SK-MEL-5 (cell line): ENCODE measurements around the gene CEP63. TPM values are rescaled to one million over a fixed set of nuclear protein-coding genes. Genes with fewer than 3 reads are reported as not detected.
"Not testable (repeated sequence)": the region's sequence is repeated elsewhere in the genome, so short reads cannot be mapped to it uniquely, and the experiment has no call there.

ENCODE experiments used
- DNase-seq: peaks from one replicate; pipeline ENCODE4 v3.0.0-alpha.2; 2016; ENCODE audit warnings: low read depth, low spot score
- in situ Hi-C: cut with HindIII; loops from 2 replicates; pipeline ENCODE4 v1.10.0; 2016; ENCODE audit warnings: low sequenced_read_pairs, high pct_unique_total_duplicates, low pct_unique_long_range_greater_than_20kb
- total RNA-seq: library from RNA; depleted of rRNA; stranded (reverse); fragments of >200 nt; shearing (Covaris generic); gene quantifications from 2 replicates; pipeline ENCODE4 v1.2.3, GENCODE V29; 2014

The CEP63 gene
- total RNA-seq, 1 experiment from 2014 or later, result 32.2 TPM

- no peak for DNase-seq
- in situ Hi-C loops, result no loop called here
Observed at GRCh38 chr3:134536781-134537180, 50.9 kb downstream of the CEP63 start.

GRCh38 chr3:134542287-134542958, 56.6 kb downstream of the CEP63 start:
- in situ Hi-C loops, result no loop called here
- no peak for DNase-seq

- DNase-seq, result no peak
- in situ Hi-C loops, result no loop called here
Observed at GRCh38 chr3:134543113-134543512, 57.3 kb downstream of the CEP63 start.

- in situ Hi-C loops, result no loop called here
- DNase-seq, result no peak
Observed at GRCh38 chr3:134544316-134544715, 58.5 kb downstream of the CEP63 start.

- DNase-seq, in situ Hi-C loops: not testable (repeated sequence)
Observed at GRCh38 chr3:134544783-134545182, 58.9 kb downstream of the CEP63 start.

GRCh38 chr3:134545818-134546217, 60.0 kb downstream of the CEP63 start:
- no peak for DNase-seq
- in situ Hi-C loops, result no loop called here

GRCh38 chr3:134552784-134553183, 66.9 kb downstream of the CEP63 start:
- in situ Hi-C loops, result no loop called here
- no peak for DNase-seq

- DNase-seq, result no peak
- in situ Hi-C loops, result no loop called here
Observed at GRCh38 chr3:134559591-134559990, 73.7 kb downstream of the CEP63 start.

GRCh38 chr3:134562055-134562454, 76.2 kb downstream of the CEP63 start:
- in situ Hi-C loops, result no loop called here
- no peak for DNase-seq

GRCh38 chr3:134563601-134564000, 77.7 kb downstream of the CEP63 start:
- DNase-seq, result no peak
- in situ Hi-C loops, result no loop called here

- in situ Hi-C loops, result no loop called here
Observed at GRCh38 chr3:134564991-134565390, 79.1 kb downstream of the CEP63 start.

GRCh38 chr3:134567605-134568004, 81.7 kb downstream of the CEP63 start:
- no peak for DNase-seq
- in situ Hi-C loops, result no loop called here

More at GRCh38 chr3:134564991-134565390, 79.1 kb downstream of the CEP63 start:
- no peak for DNase-seq

- DNase-seq, result no peak
- in situ Hi-C loops, result no loop called here
Observed at GRCh38 chr3:134568790-134569189, 82.9 kb downstream of the CEP63 start.

- DNase-seq, in situ Hi-C loops: not testable (repeated sequence)
Observed at GRCh38 chr3:134569899-134570298, 84.0 kb downstream of the CEP63 start.

- in situ Hi-C loops, result no loop called here
Observed at GRCh38 chr3:134576426-134576825, 90.6 kb downstream of the CEP63 start.

GRCh38 chr3:134576831-134577230, 91.0 kb downstream of the CEP63 start:
- DNase-seq, result no peak
- in situ Hi-C loops, result no loop called here

More at GRCh38 chr3:134576426-134576825, 90.6 kb downstream of the CEP63 start:
- no peak for DNase-seq

- in situ Hi-C loops, result no loop called here
- no peak for DNase-seq
Observed at GRCh38 chr3:134579141-134579665, 93.3 kb downstream of the CEP63 start.

- DNase-seq, result no peak
- in situ Hi-C loops, result no loop called here
Observed at GRCh38 chr3:134590766-134591165, 104.9 kb downstream of the CEP63 start.

GRCh38 chr3:134592806-134593205, 106.9 kb downstream of the CEP63 start:
- in situ Hi-C loops, result no loop called here
- DNase-seq, result no peak
